SK-N-SH treated with all-trans-retinoic acid at 6 μM for 48 hours (cell line): Measurements from ENCODE around the gene ZNF274.

Experiments used
- ARNTL ChIP-seq: fragments of 450-650 bp; formaldehyde crosslinking; IDR thresholded peaks from 2 replicates; pipeline ENCODE4 v1.5.0; 2020; ENCODE audit warnings: low read depth, mild to moderate bottlenecking, moderate library complexity, borderline replicate concordance
- CSDC2 ChIP-seq: fragments of 250-450 bp; sonication (Bioruptor Pico); IDR thresholded peaks from 2 replicates; pipeline ENCODE4 v1.5.0; 2020; ENCODE audit warnings: mild to moderate bottlenecking, moderate library complexity
- ZFP30 ChIP-seq: fragments of 450-650 bp; formaldehyde crosslinking; IDR thresholded peaks from 2 replicates; pipeline ENCODE4 v1.5.0; 2022; ENCODE audit warnings: mild to moderate bottlenecking, moderate library complexity
- TF ChIP-seq, protein P1 (sequence below): fragments of 250-450 bp; sonication (Bioruptor Pico); IDR thresholded peaks from 2 replicates; pipeline ENCODE4 v1.5.1; 2021; ENCODE audit warnings: mild to moderate bottlenecking, moderate library complexity
- TF ChIP-seq, protein P2 (sequence below): fragments of 250-450 bp; sonication (Bioruptor Pico); IDR thresholded peaks from 2 replicates; pipeline ENCODE4 v1.8.0; 2020; ENCODE audit warnings: mild to moderate bottlenecking, moderate library complexity, borderline replicate concordance

GRCh38 chr19:58218899-58219298 lies 36.0 kb downstream of the ZNF274 start:
- TF ChIP-seq, protein P1, sequence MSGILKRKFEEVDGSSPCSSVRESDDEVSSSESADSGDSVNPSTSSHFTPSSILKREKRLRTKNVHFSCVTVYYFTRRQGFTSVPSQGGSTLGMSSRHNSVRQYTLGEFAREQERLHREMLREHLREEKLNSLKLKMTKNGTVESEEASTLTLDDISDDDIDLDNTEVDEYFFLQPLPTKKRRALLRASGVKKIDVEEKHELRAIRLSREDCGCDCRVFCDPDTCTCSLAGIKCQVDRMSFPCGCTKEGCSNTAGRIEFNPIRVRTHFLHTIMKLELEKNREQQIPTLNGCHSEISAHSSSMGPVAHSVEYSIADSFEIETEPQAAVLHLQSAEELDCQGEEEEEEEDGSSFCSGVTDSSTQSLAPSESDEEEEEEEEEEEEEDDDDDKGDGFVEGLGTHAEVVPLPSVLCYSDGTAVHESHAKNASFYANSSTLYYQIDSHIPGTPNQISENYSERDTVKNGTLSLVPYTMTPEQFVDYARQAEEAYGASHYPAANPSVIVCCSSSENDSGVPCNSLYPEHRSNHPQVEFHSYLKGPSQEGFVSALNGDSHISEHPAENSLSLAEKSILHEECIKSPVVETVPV (CRISPR knock-in tag), result no peak
- TF ChIP-seq ARNTL (CRISPR knock-in tag) (no peak), CSDC2 (CRISPR knock-in tag) (no peak), ZFP30 (no peak)
- TF ChIP-seq, protein P2, sequence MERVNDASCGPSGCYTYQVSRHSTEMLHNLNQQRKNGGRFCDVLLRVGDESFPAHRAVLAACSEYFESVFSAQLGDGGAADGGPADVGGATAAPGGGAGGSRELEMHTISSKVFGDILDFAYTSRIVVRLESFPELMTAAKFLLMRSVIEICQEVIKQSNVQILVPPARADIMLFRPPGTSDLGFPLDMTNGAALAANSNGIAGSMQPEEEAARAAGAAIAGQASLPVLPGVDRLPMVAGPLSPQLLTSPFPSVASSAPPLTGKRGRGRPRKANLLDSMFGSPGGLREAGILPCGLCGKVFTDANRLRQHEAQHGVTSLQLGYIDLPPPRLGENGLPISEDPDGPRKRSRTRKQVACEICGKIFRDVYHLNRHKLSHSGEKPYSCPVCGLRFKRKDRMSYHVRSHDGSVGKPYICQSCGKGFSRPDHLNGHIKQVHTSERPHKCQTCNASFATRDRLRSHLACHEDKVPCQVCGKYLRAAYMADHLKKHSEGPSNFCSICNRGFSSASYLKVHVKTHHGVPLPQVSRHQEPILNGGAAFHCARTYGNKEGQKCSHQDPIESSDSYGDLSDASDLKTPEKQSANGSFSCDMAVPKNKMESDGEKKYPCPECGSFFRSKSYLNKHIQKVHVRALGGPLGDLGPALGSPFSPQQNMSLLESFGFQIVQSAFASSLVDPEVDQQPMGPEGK (CRISPR knock-in tag), result no peak
